Measurements from ENCODE around the gene NCS1.

DNA sequence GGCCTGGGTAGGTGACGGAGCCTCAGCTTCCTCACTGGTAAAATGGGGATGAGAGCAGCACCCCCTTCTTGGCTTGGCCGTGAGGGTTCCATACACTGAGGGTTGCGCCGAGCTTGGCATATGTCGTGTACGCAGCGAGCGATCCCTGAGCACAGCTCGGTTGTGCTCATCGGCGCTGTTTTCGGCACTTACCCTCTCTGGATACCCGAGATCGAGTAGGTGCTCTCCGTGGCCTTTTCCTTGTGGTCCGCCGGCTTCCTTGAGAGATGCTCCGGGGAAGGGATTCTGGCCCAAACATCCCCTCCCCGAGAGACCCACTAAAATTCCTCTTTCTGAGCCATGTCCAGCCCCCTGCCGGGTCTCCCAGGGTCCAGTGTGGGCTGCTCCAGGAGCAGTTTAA lies 53.4 kb downstream of the NCS1 start:
- TF ChIP-seq POLR2A (IDR thresholded peaks at IDR 0.05) (no peak), EP300 (IDR thresholded peaks at IDR 0.05) (no peak), POLR2AphosphoS5 (IDR thresholded peaks at IDR 0.05) (no peak)
- TF ChIP-seq, protein P1, sequence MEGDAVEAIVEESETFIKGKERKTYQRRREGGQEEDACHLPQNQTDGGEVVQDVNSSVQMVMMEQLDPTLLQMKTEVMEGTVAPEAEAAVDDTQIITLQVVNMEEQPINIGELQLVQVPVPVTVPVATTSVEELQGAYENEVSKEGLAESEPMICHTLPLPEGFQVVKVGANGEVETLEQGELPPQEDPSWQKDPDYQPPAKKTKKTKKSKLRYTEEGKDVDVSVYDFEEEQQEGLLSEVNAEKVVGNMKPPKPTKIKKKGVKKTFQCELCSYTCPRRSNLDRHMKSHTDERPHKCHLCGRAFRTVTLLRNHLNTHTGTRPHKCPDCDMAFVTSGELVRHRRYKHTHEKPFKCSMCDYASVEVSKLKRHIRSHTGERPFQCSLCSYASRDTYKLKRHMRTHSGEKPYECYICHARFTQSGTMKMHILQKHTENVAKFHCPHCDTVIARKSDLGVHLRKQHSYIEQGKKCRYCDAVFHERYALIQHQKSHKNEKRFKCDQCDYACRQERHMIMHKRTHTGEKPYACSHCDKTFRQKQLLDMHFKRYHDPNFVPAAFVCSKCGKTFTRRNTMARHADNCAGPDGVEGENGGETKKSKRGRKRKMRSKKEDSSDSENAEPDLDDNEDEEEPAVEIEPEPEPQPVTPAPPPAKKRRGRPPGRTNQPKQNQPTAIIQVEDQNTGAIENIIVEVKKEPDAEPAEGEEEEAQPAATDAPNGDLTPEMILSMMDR (IDR thresholded peaks at IDR 0.05) = no peak
